ENCODE results near the gene AGBL5.

- TF ChIP-seq CTCF (IDR thresholded peaks at IDR 0.05 in 2 of 3, conservative IDR thresholded peaks at IDR 0.05 in 1 of 3; ENCODE audit: borderline replicate concordance in 1 of 3, insufficient read depth in 1 of 3, low read depth in 2 of 3, low read length in 2 of 3) (no peak), POLR2A (IDR thresholded peaks at IDR 0.05; ENCODE audit: borderline replicate concordance, extremely low read depth, insufficient read depth, insufficient read length) (no peak), RAD21 (IDR thresholded peaks at IDR 0.05; ENCODE audit: low read depth) (no peak)
Observed at GRCh38 chr2:27084297-27085061, 33.0 kb downstream of the AGBL5 start.

All from HCT116 (cell line).